HG02588 (cell line): ENCODE results near the gene POMGNT2.
"Not testable (repeated sequence)": the region's sequence is repeated elsewhere in the genome, so short reads cannot be mapped to it uniquely, and the experiment has no call there.

Experiments
- ATAC-seq: cut with Tn5 transposase; IDR thresholded peaks from one replicate; pipeline ENCODE4 v1.9.1; 2021; ENCODE audit warnings: mild to moderate bottlenecking, moderate library complexity; ENCODE audit not compliant: unreplicated experiment

POMGNT2 gene

GRCh38 chr3:43077261-43077660 is 28.6 kb downstream of the POMGNT2 start:
- ATAC-seq: no peak

GRCh38 chr3:43076857-43077256 is 29.0 kb downstream of the POMGNT2 start:
- no peak for ATAC-seq

- no peak for ATAC-seq
Observed at GRCh38 chr3:43075904-43076661, 29.8 kb downstream of the POMGNT2 start.

- no peak for ATAC-seq
Observed at GRCh38 chr3:43074901-43075689, 30.8 kb downstream of the POMGNT2 start.

GRCh38 chr3:43074482-43074881 is 31.4 kb downstream of the POMGNT2 start:
- no peak for ATAC-seq

GRCh38 chr3:43073836-43074220 is 32.1 kb downstream of the POMGNT2 start:
- ATAC-seq: no peak

GRCh38 chr3:43073116-43073835 is 32.6 kb downstream of the POMGNT2 start:
- no peak for ATAC-seq

- ATAC-seq: no peak
Observed at GRCh38 chr3:43072361-43072760, 33.5 kb downstream of the POMGNT2 start.

GRCh38 chr3:43071313-43071893 is 34.5 kb downstream of the POMGNT2 start:
- no peak for ATAC-seq

- ATAC-seq: not testable (repeated sequence)
Observed at GRCh38 chr3:43070670-43071069, 35.2 kb downstream of the POMGNT2 start.

GRCh38 chr3:43063114-43063513 is 42.8 kb downstream of the POMGNT2 start:
- no peak for ATAC-seq

- no peak for ATAC-seq
Observed at GRCh38 chr3:43062564-43063040, 43.3 kb downstream of the POMGNT2 start.

GRCh38 chr3:43062040-43062563 is 43.8 kb downstream of the POMGNT2 start:
- ATAC-seq: no peak

GRCh38 chr3:43061101-43061895 is 44.6 kb downstream of the POMGNT2 start:
- no peak for ATAC-seq

GRCh38 chr3:43059456-43059855 is 46.4 kb downstream of the POMGNT2 start:
- ATAC-seq: no peak

- no peak for ATAC-seq
Observed at GRCh38 chr3:43055806-43056770, 49.8 kb downstream of the POMGNT2 start.

GRCh38 chr3:43055393-43055792 is 50.5 kb downstream of the POMGNT2 start:
- ATAC-seq: no peak

- ATAC-seq: no peak
Observed at GRCh38 chr3:43054754-43055153, 51.1 kb downstream of the POMGNT2 start.

GRCh38 chr3:43053291-43053690 is 52.6 kb downstream of the POMGNT2 start:
- ATAC-seq: no peak
